IPS-NIHi11 (cell line): Measurements from ENCODE around the gene ADD3.

Experiments
- DNase-seq: peaks from one replicate; pipeline ENCODE4 v3.0.0; 2012; ENCODE audit warnings: mixed read lengths, low spot score

ADD3 gene

GRCh38 chr10:110068780-110069179 is 61.0 kb downstream of the ADD3 start:
- no peak for DNase-seq

- DNase-seq: no peak
Measured at GRCh38 chr10:110069502-110069982, 61.8 kb downstream of the ADD3 start.

DNA sequence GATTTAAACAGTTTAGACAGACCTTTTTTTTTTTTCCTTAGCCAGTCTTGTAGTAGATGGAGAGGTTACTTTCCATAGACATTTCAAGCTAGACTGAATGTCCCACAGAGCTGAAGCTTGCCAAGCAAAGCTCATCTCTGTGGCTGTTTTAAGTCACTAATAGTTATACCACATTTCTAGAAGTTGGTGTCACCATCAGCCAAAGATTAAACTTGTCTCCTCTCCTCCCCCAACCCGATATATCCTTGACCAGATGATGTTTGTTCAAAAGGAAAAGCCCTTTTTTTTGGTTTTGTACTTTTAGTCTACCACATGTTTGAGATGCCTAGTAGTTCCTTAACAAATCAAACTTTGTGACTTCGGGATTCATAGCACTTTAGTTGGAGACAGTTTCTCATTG is 66.1 kb downstream of the ADD3 start:
- no peak for DNase-seq

- DNase-seq: no peak
Measured at GRCh38 chr10:110074298-110074697, 66.5 kb downstream of the ADD3 start.

GRCh38 chr10:110074758-110075671 is 67.2 kb downstream of the ADD3 start:
- DNase-seq: no peak

GRCh38 chr10:110075686-110076085 is 67.9 kb downstream of the ADD3 start:
- no peak for DNase-seq

DNA sequence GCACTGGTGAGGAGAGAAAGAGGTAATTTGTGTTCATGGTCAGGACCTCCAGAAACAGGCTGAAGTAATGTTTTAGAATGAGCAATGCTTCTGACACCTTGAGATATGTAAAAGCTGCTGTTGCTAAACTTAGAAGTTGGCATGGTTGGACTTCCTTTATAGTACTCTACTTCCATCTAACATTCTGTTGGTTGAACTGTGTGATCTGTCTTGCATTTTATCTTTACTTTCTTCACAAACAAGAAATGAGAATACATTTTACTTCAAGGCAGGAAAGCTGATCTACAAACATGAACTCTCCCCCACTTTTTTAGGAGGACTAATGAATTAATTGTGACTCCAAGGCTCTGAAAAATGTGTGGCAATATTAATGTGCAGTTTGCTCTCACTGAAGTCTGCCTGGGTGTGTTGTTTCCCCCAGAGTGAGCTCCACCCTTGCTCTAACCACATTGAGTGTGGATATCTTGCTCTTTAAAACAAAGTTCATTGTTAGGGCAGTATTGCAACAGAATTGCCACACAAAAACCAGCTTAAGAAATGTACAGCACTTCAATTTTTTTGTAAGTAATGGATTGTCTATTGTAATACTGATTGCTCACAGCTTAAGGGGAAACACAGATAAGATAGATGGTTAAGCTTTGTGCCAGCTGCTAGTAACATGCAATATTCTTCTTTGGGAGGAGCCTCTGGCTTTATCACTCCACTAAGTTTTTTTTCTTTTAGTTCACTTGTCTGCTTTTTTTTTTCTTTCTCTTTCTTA is 69.0 kb downstream of the ADD3 start:
- DNase-seq: no peak

DNA sequence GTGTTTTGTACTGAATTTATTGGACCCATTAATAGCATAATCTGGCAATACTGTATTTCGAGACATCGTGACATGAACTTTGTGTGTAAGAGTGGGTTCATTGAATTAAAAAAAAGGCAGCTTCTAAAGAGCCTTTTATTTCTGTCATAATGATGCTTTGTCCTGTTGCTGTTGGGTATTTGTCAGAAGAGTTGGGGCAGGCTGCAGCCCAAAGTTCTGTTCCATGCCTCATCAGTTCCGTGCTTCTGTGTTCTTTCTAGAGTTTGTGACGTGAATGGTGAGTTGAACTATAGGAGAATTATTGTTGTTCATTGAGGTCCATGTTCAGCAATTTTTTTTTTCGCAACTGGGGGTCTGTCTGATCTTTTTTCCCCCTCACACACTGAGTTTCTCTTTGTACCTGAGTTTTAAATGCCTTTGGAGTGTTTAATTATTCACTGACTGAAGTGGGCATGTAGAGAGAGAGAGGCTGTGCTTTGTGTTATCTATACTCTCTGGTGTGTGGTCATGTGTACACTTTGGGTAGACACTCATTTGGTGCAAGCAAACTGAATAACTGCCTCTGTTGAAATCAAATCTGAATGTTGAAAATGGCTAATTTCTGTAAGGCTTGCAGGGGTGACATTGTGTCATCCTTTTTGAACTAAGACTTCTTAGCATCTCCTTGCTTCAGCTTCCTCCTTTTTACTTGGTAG is 69.8 kb downstream of the ADD3 start:
- no peak for DNase-seq

GRCh38 chr10:110078317-110078716 is 70.5 kb downstream of the ADD3 start:
- no peak for DNase-seq

GRCh38 chr10:110081911-110082310 is 74.1 kb downstream of the ADD3 start:
- DNase-seq: no peak

GRCh38 chr10:110083884-110084283 is 76.1 kb downstream of the ADD3 start:
- DNase-seq: no peak

- no peak for DNase-seq
Measured at GRCh38 chr10:110087682-110088081, 79.9 kb downstream of the ADD3 start.

GRCh38 chr10:110088367-110089104 is 80.8 kb downstream of the ADD3 start:
- DNase-seq: no peak

DNA sequence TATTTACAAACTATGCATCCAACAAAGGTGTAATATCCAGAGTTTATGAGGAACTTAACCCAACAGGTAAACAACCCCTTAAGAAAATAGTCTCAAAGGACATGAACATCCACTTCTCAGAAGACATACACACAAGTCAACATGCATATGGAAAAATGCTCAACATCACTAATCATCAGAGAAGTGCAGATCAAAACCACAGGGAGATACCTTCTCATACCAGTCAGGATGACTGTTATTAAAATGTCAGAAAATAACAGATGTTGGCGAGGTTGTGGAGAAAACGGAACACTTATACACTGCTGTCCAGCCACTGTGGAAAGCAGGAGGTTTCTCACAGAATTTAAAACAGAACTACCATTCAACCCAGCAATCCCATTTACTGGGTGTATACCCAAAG is 84.0 kb downstream of the ADD3 start:
- no peak for DNase-seq

GRCh38 chr10:110093722-110094121 is 85.9 kb downstream of the ADD3 start:
- no peak for DNase-seq

- no peak for DNase-seq
Measured at GRCh38 chr10:110094786-110095185, 87.0 kb downstream of the ADD3 start.

- DNase-seq: no peak
Measured at GRCh38 chr10:110101464-110102144, 93.8 kb downstream of the ADD3 start.

DNA sequence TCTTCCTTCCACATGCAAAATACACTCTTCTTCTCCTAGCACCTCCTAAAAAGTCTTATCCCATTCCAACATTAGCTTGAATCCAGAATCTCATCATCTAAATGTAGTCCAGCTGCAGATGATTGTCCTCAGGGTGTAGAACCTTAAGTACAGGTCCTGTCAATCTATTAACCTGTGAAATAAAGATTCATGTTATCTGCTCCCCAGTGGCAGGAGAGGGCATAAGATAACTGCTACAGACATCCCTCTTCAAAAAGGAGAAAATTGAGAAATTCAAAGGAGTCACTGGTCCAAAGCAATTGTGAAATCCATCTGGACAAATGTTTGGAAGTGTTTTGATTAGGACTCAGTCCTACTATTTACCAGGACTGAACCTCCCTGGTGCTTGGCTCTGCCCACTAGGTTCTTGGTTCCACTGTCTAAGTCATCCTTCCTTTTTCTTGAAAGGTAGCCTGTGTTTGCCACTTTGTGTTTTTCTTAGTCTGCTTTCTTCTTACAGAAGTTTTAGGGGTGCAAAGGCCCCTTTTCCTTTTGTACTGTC is 96.2 kb downstream of the ADD3 start:
- DNase-seq: no peak

- DNase-seq: no peak
Measured at GRCh38 chr10:110105873-110106272, 98.1 kb downstream of the ADD3 start.

- DNase-seq: no peak
Measured at GRCh38 chr10:110107430-110107829, 99.6 kb downstream of the ADD3 start.

GRCh38 chr10:110107887-110108286 is 100.1 kb downstream of the ADD3 start:
- DNase-seq: no peak
